ENCODE measurements around the gene BCR. TPM values are rescaled to one million over a fixed set of nuclear protein-coding genes. Genes with fewer than 3 reads are reported as not detected.

The BCR gene
- total RNA-seq, 1 donor from 2014 or later: 268 TPM

DNA sequence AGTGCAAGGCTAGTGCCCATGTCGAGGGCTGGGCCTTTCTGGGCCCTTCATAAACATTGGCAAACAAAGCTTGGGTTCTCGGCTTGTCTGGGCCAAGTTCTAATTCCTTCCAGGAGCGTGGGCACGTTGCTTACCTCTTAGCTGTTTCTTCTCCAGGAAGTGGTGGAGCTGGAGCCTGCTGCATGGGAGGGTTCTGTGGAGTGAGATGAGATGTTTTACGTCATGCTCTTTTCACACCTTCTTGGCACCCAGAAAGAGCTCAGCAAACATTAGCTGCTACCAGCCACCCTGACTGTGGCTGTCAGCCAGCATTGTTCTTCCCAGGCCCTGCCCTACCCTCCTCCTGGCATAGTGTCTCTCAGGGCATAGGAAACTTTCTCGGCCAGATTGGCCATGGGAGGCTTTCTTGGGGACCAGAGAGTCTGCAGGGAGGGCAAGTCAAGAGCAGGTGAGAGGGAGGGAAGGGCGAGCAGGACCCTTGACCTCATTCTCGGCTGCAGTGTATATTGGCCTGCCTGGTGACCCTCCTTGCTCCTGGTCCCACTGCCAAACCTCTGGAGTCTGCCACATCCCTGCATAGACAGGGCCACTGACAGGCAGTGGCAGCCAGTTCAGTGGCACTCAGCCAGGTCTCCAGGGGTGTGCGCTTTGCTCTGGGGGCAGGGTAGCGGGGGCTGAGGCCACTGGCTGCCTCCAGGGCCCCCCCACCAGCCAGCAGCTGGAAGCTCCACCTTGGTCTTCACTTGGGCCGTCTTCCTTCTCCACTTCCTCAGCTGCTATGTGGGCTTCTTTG, 98.8 kb downstream of the BCR start:
- no peak for DNase-seq
- H3K27ac Mint-ChIP-seq (ENCODE audit: unreplicated experiment): peak overlapping the region; percentile 64
- peaks cover 14% of the 10 kb centered on the region for H3K27me3 Mint-ChIP-seq (ENCODE audit: unreplicated experiment)
- no peak overlapping the region for H3K4me3 Mint-ChIP-seq (ENCODE audit: unreplicated experiment)
- peaks cover 2% of the 10 kb centered on the region for H3K4me1 Mint-ChIP-seq (ENCODE audit: low read depth, unreplicated experiment)
- H3K9me3 Mint-ChIP-seq (ENCODE audit: unreplicated experiment): peaks cover 17% of the 10 kb centered on the region
- TF ChIP-seq, protein P1, sequence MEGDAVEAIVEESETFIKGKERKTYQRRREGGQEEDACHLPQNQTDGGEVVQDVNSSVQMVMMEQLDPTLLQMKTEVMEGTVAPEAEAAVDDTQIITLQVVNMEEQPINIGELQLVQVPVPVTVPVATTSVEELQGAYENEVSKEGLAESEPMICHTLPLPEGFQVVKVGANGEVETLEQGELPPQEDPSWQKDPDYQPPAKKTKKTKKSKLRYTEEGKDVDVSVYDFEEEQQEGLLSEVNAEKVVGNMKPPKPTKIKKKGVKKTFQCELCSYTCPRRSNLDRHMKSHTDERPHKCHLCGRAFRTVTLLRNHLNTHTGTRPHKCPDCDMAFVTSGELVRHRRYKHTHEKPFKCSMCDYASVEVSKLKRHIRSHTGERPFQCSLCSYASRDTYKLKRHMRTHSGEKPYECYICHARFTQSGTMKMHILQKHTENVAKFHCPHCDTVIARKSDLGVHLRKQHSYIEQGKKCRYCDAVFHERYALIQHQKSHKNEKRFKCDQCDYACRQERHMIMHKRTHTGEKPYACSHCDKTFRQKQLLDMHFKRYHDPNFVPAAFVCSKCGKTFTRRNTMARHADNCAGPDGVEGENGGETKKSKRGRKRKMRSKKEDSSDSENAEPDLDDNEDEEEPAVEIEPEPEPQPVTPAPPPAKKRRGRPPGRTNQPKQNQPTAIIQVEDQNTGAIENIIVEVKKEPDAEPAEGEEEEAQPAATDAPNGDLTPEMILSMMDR (IDR thresholded peaks at IDR 0.05; ENCODE audit: partially characterized antibody, unreplicated experiment): no peak
- peaks cover 3% of the 10 kb centered on the region for H3K36me3 Mint-ChIP-seq (ENCODE audit: unreplicated experiment)

DNA sequence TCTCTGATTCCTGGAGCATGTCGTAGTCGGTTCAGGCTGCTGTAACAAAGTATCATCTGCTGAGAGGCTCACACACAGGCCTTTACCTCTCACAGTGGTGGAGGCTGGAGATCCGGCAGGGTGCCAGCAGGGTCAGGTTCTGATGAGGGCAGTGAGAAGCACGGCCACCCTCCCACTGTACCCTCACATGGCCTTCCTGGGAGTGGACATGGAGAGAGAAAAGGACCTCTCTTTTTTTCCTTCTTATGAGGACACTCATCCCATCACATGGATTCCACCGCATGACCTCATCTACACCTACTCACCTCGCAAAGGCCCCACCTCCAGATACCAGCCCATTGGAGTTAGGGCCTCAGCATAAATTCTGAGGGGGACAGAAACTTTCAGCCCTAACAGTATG, 99.5 kb downstream of the BCR start:
- Mint-ChIP-seq H3K36me3 (ENCODE audit: unreplicated experiment) (peaks cover 3% of the 10 kb centered on the region), H3K4me3 (ENCODE audit: unreplicated experiment) (no peak overlapping the region), H3K9me3 (ENCODE audit: unreplicated experiment) (peaks cover 18% of the 10 kb centered on the region), H3K4me1 (ENCODE audit: low read depth, unreplicated experiment) (peaks cover 3% of the 10 kb centered on the region), H3K27me3 (ENCODE audit: unreplicated experiment) (peaks cover 15% of the 10 kb centered on the region), H3K27ac (ENCODE audit: unreplicated experiment) (peak overlapping the region; percentile 64)
- DNase-seq: no peak
- TF ChIP-seq, protein P1 (IDR thresholded peaks at IDR 0.05; ENCODE audit: partially characterized antibody, unreplicated experiment): no peak

DNA sequence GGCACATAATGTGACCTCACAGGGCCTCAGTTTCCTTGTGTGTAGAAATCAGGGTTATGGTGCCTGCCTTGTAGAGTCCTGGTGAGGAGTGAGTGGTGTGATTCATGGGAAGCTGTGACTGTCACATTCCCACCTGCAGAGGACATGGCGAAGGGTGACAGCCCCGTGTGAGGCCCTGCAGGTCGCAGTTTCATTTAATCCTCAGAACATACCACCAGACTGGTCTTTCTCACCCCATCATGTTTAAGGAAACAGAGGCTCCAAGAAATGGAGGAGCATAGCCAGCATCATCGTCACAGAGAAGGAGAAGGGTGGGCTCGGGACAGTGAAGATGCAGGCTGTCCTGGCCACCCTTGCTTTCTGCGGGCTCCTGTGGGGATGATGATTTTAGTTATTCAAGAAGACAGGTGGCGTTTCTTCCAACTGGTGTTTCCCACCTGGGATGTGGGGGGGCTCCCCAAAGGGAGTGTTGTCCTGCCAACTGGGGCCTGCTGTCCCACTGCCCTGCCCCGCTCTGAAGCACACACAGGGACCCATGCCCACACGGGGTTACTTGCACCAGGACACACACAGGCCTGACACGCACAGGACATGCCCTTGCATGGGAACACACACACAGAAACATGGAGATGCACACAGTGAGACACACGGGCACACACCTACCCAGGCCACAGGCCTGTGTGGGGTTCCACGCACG, 100.2 kb downstream of the BCR start:
- Mint-ChIP-seq H3K36me3 (ENCODE audit: unreplicated experiment) (peaks cover 5% of the 10 kb centered on the region), H3K9me3 (ENCODE audit: unreplicated experiment) (peaks cover 21% of the 10 kb centered on the region), H3K4me3 (ENCODE audit: unreplicated experiment) (no peak overlapping the region), H3K4me1 (ENCODE audit: low read depth, unreplicated experiment) (peaks cover 7% of the 10 kb centered on the region), H3K27me3 (ENCODE audit: unreplicated experiment) (peaks cover 16% of the 10 kb centered on the region), H3K27ac (ENCODE audit: unreplicated experiment) (peak overlapping the region; percentile 55)
- TF ChIP-seq, protein P1 (IDR thresholded peaks at IDR 0.05; ENCODE audit: partially characterized antibody, unreplicated experiment): no peak
- no peak for DNase-seq

GRCh38 chr22:23281053-23281405, 100.7 kb downstream of the BCR start:
- H3K9me3 Mint-ChIP-seq (ENCODE audit: unreplicated experiment): peaks cover 19% of the 10 kb centered on the region
- peaks cover 12% of the 10 kb centered on the region for H3K27me3 Mint-ChIP-seq (ENCODE audit: unreplicated experiment)
- H3K27ac Mint-ChIP-seq (ENCODE audit: unreplicated experiment): peak overlapping the region; percentile 55
- TF ChIP-seq, protein P1 (IDR thresholded peaks at IDR 0.05; ENCODE audit: partially characterized antibody, unreplicated experiment): no peak
- peaks cover 12% of the 10 kb centered on the region for H3K4me1 Mint-ChIP-seq (ENCODE audit: low read depth, unreplicated experiment)
- H3K4me3 Mint-ChIP-seq (ENCODE audit: unreplicated experiment): no peak overlapping the region
- peaks cover 4% of the 10 kb centered on the region for H3K36me3 Mint-ChIP-seq (ENCODE audit: unreplicated experiment)
- no peak for DNase-seq

Measured in glutamatergic neuron (in vitro differentiated cells).